HEK293 (cell line): ENCODE measurements around the gene PCBP4.
A peak's percentile ranks its signal among the peaks of the same experiment; 100 is the strongest.

ENCODE experiments used
- AEBP2 ChIP-seq: fragments of 450-650 bp; formaldehyde crosslinking; IDR thresholded peaks from 2 replicates; pipeline ENCODE4 v1.5.1; 2016; ENCODE audit warnings: missing biosample characterization, missing genetic modification characterization, borderline replicate concordance
- BCL11A ChIP-seq: fragments of 450-650 bp; formaldehyde crosslinking; IDR thresholded peaks from 2 replicates; pipeline ENCODE4 v1.5.1; 2016; ENCODE audit warnings: low read depth, missing biosample characterization, missing genetic modification characterization
- SCRT2 ChIP-seq: fragments of 450-650 bp; formaldehyde crosslinking; IDR thresholded peaks from 2 replicates; pipeline ENCODE4 v1.5.1; 2016; ENCODE audit warnings: missing biosample characterization, missing genetic modification characterization
- TCF7L2 ChIP-seq: IDR thresholded peaks from 2 replicates; pipeline ENCODE4 v1.6.1; 2011; ENCODE audit warnings: low read depth, mild to moderate bottlenecking, inconsistent platforms, low read length, moderate library complexity, borderline replicate concordance
- ZBTB17 ChIP-seq: fragments of 450-650 bp; formaldehyde crosslinking; IDR thresholded peaks from 2 replicates; pipeline ENCODE4 v1.5.1; 2016; ENCODE audit warnings: missing biosample characterization, missing genetic modification characterization
- ZBTB6 ChIP-seq: fragments of 450-650 bp; formaldehyde crosslinking; IDR thresholded peaks from 2 replicates; pipeline ENCODE4 v1.5.1; 2017; ENCODE audit warnings: missing biosample characterization, missing genetic modification characterization
- ZFHX2 ChIP-seq: fragments of 450-650 bp; formaldehyde crosslinking; conservative IDR thresholded peaks from 2 replicates; pipeline ENCODE4 v1.5.1; 2016; ENCODE audit warnings: missing biosample characterization, missing genetic modification characterization
- ZIC2 ChIP-seq: fragments of 450-650 bp; formaldehyde crosslinking; IDR thresholded peaks from 2 replicates; pipeline ENCODE4 v1.5.1; 2016; ENCODE audit warnings: missing biosample characterization, missing genetic modification characterization
- ZNF112 ChIP-seq: fragments of 450-650 bp; formaldehyde crosslinking; IDR thresholded peaks from 2 replicates; pipeline ENCODE4 v1.5.0; 2017; ENCODE audit warnings: missing biosample characterization, missing genetic modification characterization
- ZNF169 ChIP-seq: fragments of 450-650 bp; formaldehyde crosslinking; IDR thresholded peaks from 2 replicates; pipeline ENCODE4 v1.5.1; 2016; ENCODE audit warnings: missing biosample characterization, missing genetic modification characterization
- ZNF175 ChIP-seq: fragments of 450-650 bp; formaldehyde crosslinking; IDR thresholded peaks from 2 replicates; pipeline ENCODE4 v1.5.1; 2016; ENCODE audit warnings: missing biosample characterization, missing genetic modification characterization
- ZNF391 ChIP-seq: fragments of 450-650 bp; formaldehyde crosslinking; IDR thresholded peaks from 2 replicates; pipeline ENCODE4 v1.5.1; 2016; ENCODE audit warnings: low read depth, missing biosample characterization, missing genetic modification characterization, borderline replicate concordance
- ZNF518A ChIP-seq: fragments of 450-650 bp; formaldehyde crosslinking; conservative IDR thresholded peaks from 2 replicates; pipeline ENCODE4 v1.5.1; 2016; ENCODE audit warnings: low read depth, missing biosample characterization, missing genetic modification characterization
- ZNF777 ChIP-seq: fragments of 450-650 bp; formaldehyde crosslinking; IDR thresholded peaks from 2 replicates; pipeline ENCODE4 v1.5.1; 2017; ENCODE audit warnings: missing biosample characterization, missing genetic modification characterization, borderline replicate concordance
- ZNF837 ChIP-seq: fragments of 450-650 bp; formaldehyde crosslinking; IDR thresholded peaks from 2 replicates; pipeline ENCODE4 v1.5.1; 2016; ENCODE audit warnings: missing biosample characterization, missing genetic modification characterization
- ZSCAN30 ChIP-seq: fragments of 450-650 bp; IDR thresholded peaks from 2 replicates; pipeline ENCODE4 v1.5.1; 2018; ENCODE audit warnings: missing biosample characterization, mild to moderate bottlenecking, missing genetic modification characterization, moderate library complexity
- TF ChIP-seq, protein P1 (sequence below): fragments of 450-650 bp; formaldehyde crosslinking; IDR thresholded peaks from 2 replicates; pipeline ENCODE4 v1.5.1; 2016; ENCODE audit warnings: missing biosample characterization, missing genetic modification characterization
- TF ChIP-seq, protein P2 (sequence below): fragments of 450-650 bp; formaldehyde crosslinking; IDR thresholded peaks from 2 replicates; pipeline ENCODE4 v1.5.1; 2016; ENCODE audit warnings: missing biosample characterization, missing genetic modification characterization
- TF ChIP-seq, protein P3 (sequence below): fragments of 450-650 bp; formaldehyde crosslinking; optimal IDR thresholded peaks from 2 replicates; pipeline ENCODE3; 2016; ENCODE audit warnings: missing biosample characterization, mild to moderate bottlenecking, missing genetic modification characterization
- TF ChIP-seq, protein P4 (sequence below): fragments of 450-650 bp; formaldehyde crosslinking; IDR thresholded peaks from 2 replicates; pipeline ENCODE4 v1.5.1; 2017; ENCODE audit warnings: missing biosample characterization, mild to moderate bottlenecking, missing genetic modification characterization, moderate library complexity

Gene PCBP4

DNA sequence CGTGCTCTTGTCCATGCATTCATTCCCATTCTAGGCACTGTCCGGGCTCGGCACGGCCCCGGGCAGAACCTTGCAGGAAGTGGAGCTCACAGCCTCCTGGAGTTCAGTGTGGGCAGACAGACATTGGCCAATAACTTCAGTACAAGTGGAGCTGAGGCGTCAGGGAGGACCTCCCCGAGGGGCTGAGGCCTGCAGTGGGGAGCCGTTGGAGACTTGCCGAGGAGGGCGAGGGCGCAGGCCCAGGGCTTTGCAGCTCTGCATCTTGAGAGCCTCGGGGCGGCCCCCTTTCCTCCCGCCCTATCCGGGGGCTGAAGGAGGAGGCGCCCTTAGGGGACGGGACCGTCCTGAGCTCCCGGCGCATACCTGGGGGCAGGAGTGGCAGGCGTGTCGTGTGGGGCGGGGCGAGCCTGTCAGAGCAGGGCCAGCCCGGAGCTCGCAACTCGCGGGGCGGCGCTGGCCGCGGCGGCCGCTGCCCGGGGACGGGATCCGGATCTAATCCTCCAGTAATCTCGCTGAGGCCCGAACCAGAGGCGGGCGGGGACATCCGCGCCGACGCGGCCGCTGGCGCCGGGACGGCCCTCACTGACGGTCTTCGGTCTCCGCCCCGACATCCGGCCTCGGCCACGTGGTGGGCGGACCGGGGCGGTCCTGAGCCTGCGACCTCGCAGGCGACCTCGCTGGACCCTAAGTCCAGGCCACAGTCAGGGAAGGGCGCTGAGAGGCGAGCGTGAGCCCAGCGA lies 15.8 kb upstream of the PCBP4 start, which contains the start of gene ACY1 (continued):
- 0 out of 2 replicates have a peak, but pooled peaks have one; percentile 31 for TF ChIP-seq BCL11A (tag by site-specific recombination)
- TF ChIP-seq ZNF518A (tag by site-specific recombination), result no peak
- TF ChIP-seq ZNF175, result no peak
- peak; percentile 40; the same call in 1 of the 2 replicates for TF ChIP-seq ZIC2
- no peak for TF ChIP-seq SCRT2 (tag by site-specific recombination)
- no peak for TF ChIP-seq ZNF112
- TF ChIP-seq ZBTB6 (tag by site-specific recombination), result no peak
- TF ChIP-seq ZNF777, result peak; percentile 82
- TF ChIP-seq, protein P1, sequence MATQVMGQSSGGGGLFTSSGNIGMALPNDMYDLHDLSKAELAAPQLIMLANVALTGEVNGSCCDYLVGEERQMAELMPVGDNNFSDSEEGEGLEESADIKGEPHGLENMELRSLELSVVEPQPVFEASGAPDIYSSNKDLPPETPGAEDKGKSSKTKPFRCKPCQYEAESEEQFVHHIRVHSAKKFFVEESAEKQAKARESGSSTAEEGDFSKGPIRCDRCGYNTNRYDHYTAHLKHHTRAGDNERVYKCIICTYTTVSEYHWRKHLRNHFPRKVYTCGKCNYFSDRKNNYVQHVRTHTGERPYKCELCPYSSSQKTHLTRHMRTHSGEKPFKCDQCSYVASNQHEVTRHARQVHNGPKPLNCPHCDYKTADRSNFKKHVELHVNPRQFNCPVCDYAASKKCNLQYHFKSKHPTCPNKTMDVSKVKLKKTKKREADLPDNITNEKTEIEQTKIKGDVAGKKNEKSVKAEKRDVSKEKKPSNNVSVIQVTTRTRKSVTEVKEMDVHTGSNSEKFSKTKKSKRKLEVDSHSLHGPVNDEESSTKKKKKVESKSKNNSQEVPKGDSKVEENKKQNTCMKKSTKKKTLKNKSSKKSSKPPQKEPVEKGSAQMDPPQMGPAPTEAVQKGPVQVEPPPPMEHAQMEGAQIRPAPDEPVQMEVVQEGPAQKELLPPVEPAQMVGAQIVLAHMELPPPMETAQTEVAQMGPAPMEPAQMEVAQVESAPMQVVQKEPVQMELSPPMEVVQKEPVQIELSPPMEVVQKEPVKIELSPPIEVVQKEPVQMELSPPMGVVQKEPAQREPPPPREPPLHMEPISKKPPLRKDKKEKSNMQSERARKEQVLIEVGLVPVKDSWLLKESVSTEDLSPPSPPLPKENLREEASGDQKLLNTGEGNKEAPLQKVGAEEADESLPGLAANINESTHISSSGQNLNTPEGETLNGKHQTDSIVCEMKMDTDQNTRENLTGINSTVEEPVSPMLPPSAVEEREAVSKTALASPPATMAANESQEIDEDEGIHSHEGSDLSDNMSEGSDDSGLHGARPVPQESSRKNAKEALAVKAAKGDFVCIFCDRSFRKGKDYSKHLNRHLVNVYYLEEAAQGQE (tag by site-specific recombination), result no peak
- no peak for TF ChIP-seq ZNF837 (tag by site-specific recombination)
- TF ChIP-seq, protein P2, sequence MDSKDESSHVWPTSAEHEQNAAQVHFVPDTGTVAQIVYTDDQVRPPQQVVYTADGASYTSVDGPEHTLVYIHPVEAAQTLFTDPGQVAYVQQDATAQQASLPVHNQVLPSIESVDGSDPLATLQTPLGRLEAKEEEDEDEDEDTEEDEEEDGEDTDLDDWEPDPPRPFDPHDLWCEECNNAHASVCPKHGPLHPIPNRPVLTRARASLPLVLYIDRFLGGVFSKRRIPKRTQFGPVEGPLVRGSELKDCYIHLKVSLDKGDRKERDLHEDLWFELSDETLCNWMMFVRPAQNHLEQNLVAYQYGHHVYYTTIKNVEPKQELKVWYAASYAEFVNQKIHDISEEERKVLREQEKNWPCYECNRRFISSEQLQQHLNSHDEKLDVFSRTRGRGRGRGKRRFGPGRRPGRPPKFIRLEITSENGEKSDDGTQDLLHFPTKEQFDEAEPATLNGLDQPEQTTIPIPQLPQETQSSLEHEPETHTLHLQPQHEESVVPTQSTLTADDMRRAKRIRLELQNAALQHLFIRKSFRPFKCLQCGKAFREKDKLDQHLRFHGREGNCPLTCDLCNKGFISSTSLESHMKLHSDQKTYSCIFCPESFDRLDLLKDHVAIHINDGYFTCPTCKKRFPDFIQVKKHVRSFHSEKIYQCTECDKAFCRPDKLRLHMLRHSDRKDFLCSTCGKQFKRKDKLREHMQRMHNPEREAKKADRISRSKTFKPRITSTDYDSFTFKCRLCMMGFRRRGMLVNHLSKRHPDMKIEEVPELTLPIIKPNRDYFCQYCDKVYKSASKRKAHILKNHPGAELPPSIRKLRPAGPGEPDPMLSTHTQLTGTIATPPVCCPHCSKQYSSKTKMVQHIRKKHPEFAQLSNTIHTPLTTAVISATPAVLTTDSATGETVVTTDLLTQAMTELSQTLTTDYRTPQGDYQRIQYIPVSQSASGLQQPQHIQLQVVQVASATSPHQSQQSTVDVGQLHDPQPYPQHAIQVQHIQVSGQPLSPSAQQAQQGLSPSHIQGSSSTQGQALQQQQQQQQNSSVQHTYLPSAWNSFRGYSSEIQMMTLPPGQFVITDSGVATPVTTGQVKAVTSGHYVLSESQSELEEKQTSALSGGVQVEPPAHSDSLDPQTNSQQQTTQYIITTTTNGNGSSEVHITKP (tag by site-specific recombination), result no peak
- TF ChIP-seq ZSCAN30 (tag by site-specific recombination), result peak; percentile 74
- TF ChIP-seq, protein P3, sequence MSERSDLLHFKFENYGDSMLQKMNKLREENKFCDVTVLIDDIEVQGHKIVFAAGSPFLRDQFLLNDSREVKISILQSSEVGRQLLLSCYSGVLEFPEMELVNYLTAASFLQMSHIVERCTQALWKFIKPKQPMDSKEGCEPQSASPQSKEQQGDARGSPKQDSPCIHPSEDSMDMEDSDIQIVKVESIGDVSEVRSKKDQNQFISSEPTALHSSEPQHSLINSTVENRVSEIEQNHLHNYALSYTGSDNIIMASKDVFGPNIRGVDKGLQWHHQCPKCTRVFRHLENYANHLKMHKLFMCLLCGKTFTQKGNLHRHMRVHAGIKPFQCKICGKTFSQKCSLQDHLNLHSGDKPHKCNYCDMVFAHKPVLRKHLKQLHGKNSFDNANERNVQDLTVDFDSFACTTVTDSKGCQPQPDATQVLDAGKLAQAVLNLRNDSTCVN (tag by site-specific recombination), result peak; percentile 78
- TF ChIP-seq, protein P4, sequence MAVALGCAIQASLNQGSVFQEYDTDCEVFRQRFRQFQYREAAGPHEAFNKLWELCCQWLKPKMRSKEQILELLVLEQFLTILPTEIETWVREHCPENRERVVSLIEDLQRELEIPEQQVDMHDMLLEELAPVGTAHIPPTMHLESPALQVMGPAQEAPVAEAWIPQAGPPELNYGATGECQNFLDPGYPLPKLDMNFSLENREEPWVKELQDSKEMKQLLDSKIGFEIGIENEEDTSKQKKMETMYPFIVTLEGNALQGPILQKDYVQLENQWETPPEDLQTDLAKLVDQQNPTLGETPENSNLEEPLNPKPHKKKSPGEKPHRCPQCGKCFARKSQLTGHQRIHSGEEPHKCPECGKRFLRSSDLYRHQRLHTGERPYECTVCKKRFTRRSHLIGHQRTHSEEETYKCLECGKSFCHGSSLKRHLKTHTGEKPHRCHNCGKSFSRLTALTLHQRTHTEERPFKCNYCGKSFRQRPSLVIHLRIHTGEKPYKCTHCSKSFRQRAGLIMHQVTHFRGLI (tag by site-specific recombination), result no peak
- TF ChIP-seq ZNF391 (tag by site-specific recombination), result no peak
- TF ChIP-seq AEBP2 (tag by site-specific recombination), result no peak
- peak; percentile 36 for TF ChIP-seq ZFHX2 (tag by site-specific recombination)
- TF ChIP-seq ZBTB17 (tag by site-specific recombination), result peak; percentile 69
- TF ChIP-seq TCF7L2, result no peak
- TF ChIP-seq ZNF169 (tag by site-specific recombination), result no peak
